WTC11 (cell line): ENCODE measurements around the gene LIF.
"Not testable (repeated sequence)": the region's sequence is repeated elsewhere in the genome, so short reads cannot be mapped to it uniquely, and the experiment has no call there.

Source experiments
- AR ChIP-seq: fragments of 250-450 bp; sonication (Bioruptor Pico); IDR thresholded peaks from 2 replicates; pipeline ENCODE4 v1.9.0; 2021; ENCODE audit warnings: mild to moderate bottlenecking
- MYBL2 ChIP-seq: sonication (generic); formaldehyde crosslinking; IDR thresholded peaks from 2 replicates; pipeline ENCODE4 v1.8.1; 2023; ENCODE audit warnings: mild to moderate bottlenecking, moderate library complexity, missing genetic modification reagents
- ZBTB21 ChIP-seq: sonication (generic); formaldehyde crosslinking; IDR thresholded peaks from 2 replicates; pipeline ENCODE4 v1.8.1; 2023; ENCODE audit warnings: mild to moderate bottlenecking, missing genetic modification reagents, borderline replicate concordance
- TF ChIP-seq, protein P1 (sequence below): sonication (generic); formaldehyde crosslinking; conservative IDR thresholded peaks from 2 replicates; pipeline ENCODE4 v1.8.1; 2022; ENCODE audit warnings: mild to moderate bottlenecking, missing genetic modification reagents
- TF ChIP-seq, protein P2 (sequence below): fragments of 200-600 bp; IDR thresholded peaks from 2 replicates; pipeline ENCODE4 v1.8.0; 2022; ENCODE audit warnings: antibody characterized with exemption

GRCh38 chr22:30216272-30216671 is 30.3 kb downstream of the LIF start:
- TF ChIP-seq, protein P1, sequence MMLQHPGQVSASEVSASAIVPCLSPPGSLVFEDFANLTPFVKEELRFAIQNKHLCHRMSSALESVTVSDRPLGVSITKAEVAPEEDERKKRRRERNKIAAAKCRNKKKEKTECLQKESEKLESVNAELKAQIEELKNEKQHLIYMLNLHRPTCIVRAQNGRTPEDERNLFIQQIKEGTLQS (CRISPR knock-in tag) = not testable (repeated sequence)
- TF ChIP-seq MYBL2 (CRISPR knock-in tag); ZBTB21; AR (CRISPR knock-in tag): not testable (repeated sequence)
- TF ChIP-seq, protein P2, sequence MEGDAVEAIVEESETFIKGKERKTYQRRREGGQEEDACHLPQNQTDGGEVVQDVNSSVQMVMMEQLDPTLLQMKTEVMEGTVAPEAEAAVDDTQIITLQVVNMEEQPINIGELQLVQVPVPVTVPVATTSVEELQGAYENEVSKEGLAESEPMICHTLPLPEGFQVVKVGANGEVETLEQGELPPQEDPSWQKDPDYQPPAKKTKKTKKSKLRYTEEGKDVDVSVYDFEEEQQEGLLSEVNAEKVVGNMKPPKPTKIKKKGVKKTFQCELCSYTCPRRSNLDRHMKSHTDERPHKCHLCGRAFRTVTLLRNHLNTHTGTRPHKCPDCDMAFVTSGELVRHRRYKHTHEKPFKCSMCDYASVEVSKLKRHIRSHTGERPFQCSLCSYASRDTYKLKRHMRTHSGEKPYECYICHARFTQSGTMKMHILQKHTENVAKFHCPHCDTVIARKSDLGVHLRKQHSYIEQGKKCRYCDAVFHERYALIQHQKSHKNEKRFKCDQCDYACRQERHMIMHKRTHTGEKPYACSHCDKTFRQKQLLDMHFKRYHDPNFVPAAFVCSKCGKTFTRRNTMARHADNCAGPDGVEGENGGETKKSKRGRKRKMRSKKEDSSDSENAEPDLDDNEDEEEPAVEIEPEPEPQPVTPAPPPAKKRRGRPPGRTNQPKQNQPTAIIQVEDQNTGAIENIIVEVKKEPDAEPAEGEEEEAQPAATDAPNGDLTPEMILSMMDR = not testable (repeated sequence)
